H1 (cell line): ENCODE measurements around the gene EPG5. TPM values are rescaled to one million over a fixed set of nuclear protein-coding genes. Genes with fewer than 3 reads are reported as not detected.

Experiments used
- CTCF ChIA-PET: fragments of 300-600 bp; sonication (Branson Sonifier 250); formaldehyde crosslinking; loops from one replicate; lab custom pipeline; 2021; ENCODE audit not compliant: partially characterized antibody; lab: Charles Lee
- POLR2A ChIA-PET: fragments of 300-600 bp; sonication (Branson Sonifier 250); formaldehyde crosslinking; loops from one replicate; lab custom pipeline; 2021; ENCODE audit warnings: inconsistent platforms; ENCODE audit not compliant: partially characterized antibody; lab: Charles Lee
- DNase-seq, 2 experiments: peaks; one replicate each; pipeline versions ENCODE4 v3.0.0 to v3.0.0-alpha.2; 2010 to 2022; ENCODE audit warnings: low spot score in 2 of 2, low read depth in 1 of 2, mixed read lengths in 1 of 2
- FAIRE-seq: peaks from 2 replicates; lab custom pipeline; 2011; peaks lifted over from hg19 to GRCh38; lab: Jason Lieb, UNC
- H2AFZ ChIP-seq: 2 replicates; pipeline ENCODE4 v1.8.1; 2012; ENCODE audit warnings: low read length, inconsistent platforms
- H2AK5ac ChIP-seq: 2 replicates; pipeline ENCODE4 v1.6.1; 2013; ENCODE audit warnings: low read depth, low read length
- H2BK120ac ChIP-seq: replicated peaks from 2 replicates; pipeline ENCODE3; 2013; ENCODE audit warnings: low read depth, low read length, inconsistent platforms
- H2BK12ac ChIP-seq: 2 replicates; pipeline ENCODE4 v1.6.1; 2013; ENCODE audit warnings: low read depth, low read length
- H2BK15ac ChIP-seq: 2 replicates; pipeline ENCODE4 v1.6.1; 2013; ENCODE audit warnings: low read length
- H2BK20ac ChIP-seq: 2 replicates; pipeline ENCODE4 v1.6.1; 2013; ENCODE audit warnings: low read length
- H2BK5ac ChIP-seq: 2 replicates; pipeline ENCODE4 v1.6.1; 2013; ENCODE audit warnings: low read depth, low read length
- H3K14ac ChIP-seq: 2 replicates; pipeline ENCODE4 v1.6.1; 2013; ENCODE audit warnings: inconsistent platforms; ENCODE audit not compliant: insufficient read length
- H3K18ac ChIP-seq: 2 replicates; pipeline ENCODE4 v1.6.1; 2013; ENCODE audit warnings: low read length; ENCODE audit errors: extremely low read depth
- H3K23ac ChIP-seq: 2 replicates; pipeline ENCODE4 v1.6.1; 2013; ENCODE audit warnings: inconsistent platforms; ENCODE audit not compliant: insufficient read length
- H3K23me2 ChIP-seq: 2 replicates; pipeline ENCODE4 v1.6.1; 2013; ENCODE audit warnings: low read depth, low read length
- H3K27ac ChIP-seq: 2 replicates; pipeline ENCODE4 v1.6.1; 2011; ENCODE audit warnings: low read depth, low read length, inconsistent platforms
- H3K27me3 ChIP-seq, 4 experiments: replicated peaks in 1 of 4; 1 replicate in 1 of 4; 2 replicates in 3 of 4; pipeline versions ENCODE4 v1.6.1 to v1.8.1; 2011 to 2013; ENCODE audit warnings: low read length in 3 of 4, mild to moderate bottlenecking in 3 of 4, inconsistent platforms in 2 of 4, mixed read lengths in 2 of 4, moderate library complexity in 1 of 4; ENCODE audit not compliant: control insufficient read depth in 3 of 4, insufficient read depth in 3 of 4; ENCODE audit errors: extremely low read depth in 1 of 4
- H3K36me3 ChIP-seq, 4 experiments: 2 replicates each; pipeline versions ENCODE4 v1.6.1 to v1.8.1; 2011 to 2013; ENCODE audit warnings: mild to moderate bottlenecking in 4 of 4, low read length in 3 of 4, moderate library complexity in 2 of 4, control low read depth in 1 of 4, inconsistent platforms in 1 of 4; ENCODE audit not compliant: insufficient read depth in 4 of 4, control insufficient read depth in 2 of 4
- H3K4ac ChIP-seq: replicated peaks from 2 replicates; pipeline ENCODE3; 2013; ENCODE audit warnings: low read length, low read depth, mixed read lengths, inconsistent platforms; ENCODE audit not compliant: insufficient read length
- H3K4me1 ChIP-seq, 4 experiments: replicated peaks in 1 of 4; 1 replicate in 1 of 4; 2 replicates in 3 of 4; pipeline versions ENCODE4 v1.6.1 to v1.8.1; 2011 to 2013; ENCODE audit warnings: low read length in 3 of 4, inconsistent platforms in 2 of 4, mixed read lengths in 1 of 4; ENCODE audit not compliant: insufficient read depth in 4 of 4, control insufficient read depth in 3 of 4
- H3K4me2 ChIP-seq, 2 experiments: 2 replicates each; pipeline versions ENCODE4 v1.6.1 to v1.8.1; 2011 to 2013; ENCODE audit warnings: low read depth in 2 of 2, low read length in 2 of 2, control low read depth in 1 of 2, inconsistent platforms in 1 of 2, mild to moderate bottlenecking in 1 of 2; ENCODE audit not compliant: insufficient read depth in 1 of 2
- H3K4me3 ChIP-seq, 4 experiments: fragments of 200-600, 300-600 bp in 1 of 4; sonication (generic), shearing (Covaris generic), sonication (Bioruptor Twin) in 1 of 4; 2 replicates each; pipeline versions ENCODE4 v1.5.1 to v1.8.1; 2011 to 2016; ENCODE audit warnings: low read length in 4 of 4, low read depth in 3 of 4, control low read depth in 2 of 4, inconsistent platforms in 2 of 4, mild to moderate bottlenecking in 2 of 4, mixed read lengths in 1 of 4, moderate library complexity in 1 of 4; ENCODE audit not compliant: insufficient read depth in 2 of 4; ENCODE audit errors: extremely low read depth in 1 of 4
- H3K56ac ChIP-seq: replicated peaks from 2 replicates; pipeline ENCODE3; 2013; ENCODE audit warnings: low read depth, mild to moderate bottlenecking, mixed read lengths, low read length, inconsistent platforms; ENCODE audit not compliant: insufficient read length
- H3K79me1 ChIP-seq: 2 replicates; pipeline ENCODE4 v1.6.1; 2013; ENCODE audit warnings: low read depth, low read length, control low read depth
- H3K79me2 ChIP-seq, 2 experiments: 2 replicates each; pipeline versions ENCODE4 v1.6.1 to v1.8.1; 2012 to 2013; ENCODE audit warnings: low read length in 2 of 2, mild to moderate bottlenecking in 2 of 2, inconsistent platforms in 1 of 2; ENCODE audit not compliant: insufficient read depth in 2 of 2, control insufficient read depth in 1 of 2
- H3K9ac ChIP-seq, 4 experiments: replicated peaks in 1 of 4; 1 replicate in 1 of 4; 2 replicates in 3 of 4; pipeline versions ENCODE4 v1.6.1 to v1.8.1; 2011 to 2013; ENCODE audit warnings: low read depth in 3 of 4, low read length in 3 of 4, control low read depth in 2 of 4, mild to moderate bottlenecking in 2 of 4, moderate library complexity in 2 of 4, inconsistent platforms in 1 of 4; ENCODE audit errors: extremely low read depth in 1 of 4
- H3K9me3 ChIP-seq, 2 experiments: 2 replicates each; pipeline versions ENCODE4 v1.6.1 to v1.8.1; 2012 to 2013; ENCODE audit warnings: mild to moderate bottlenecking in 2 of 2, moderate library complexity in 2 of 2, control low read depth in 1 of 2, inconsistent platforms in 1 of 2, low read depth in 1 of 2, low read length in 1 of 2, mixed read lengths in 1 of 2; ENCODE audit not compliant: insufficient read depth in 2 of 2
- H4K20me1 ChIP-seq, 2 experiments: replicated peaks in 1 of 2; 2 replicates each; pipeline versions ENCODE3 to v1.8.1; 2011 to 2013; ENCODE audit warnings: inconsistent platforms in 2 of 2, low read length in 2 of 2, mild to moderate bottlenecking in 1 of 2; ENCODE audit not compliant: insufficient read depth in 2 of 2, control insufficient read depth in 1 of 2
- H4K5ac ChIP-seq: 2 replicates; pipeline ENCODE4 v1.6.1; 2013; ENCODE audit warnings: low read length, low read depth, mixed read lengths, inconsistent platforms; ENCODE audit not compliant: insufficient read length
- H4K8ac ChIP-seq: 2 replicates; pipeline ENCODE4 v1.8.0; 2013; ENCODE audit warnings: mild to moderate bottlenecking, moderate library complexity, low read length, inconsistent platforms; ENCODE audit not compliant: insufficient read depth; ENCODE audit errors: extremely low read depth
- H4K91ac ChIP-seq: replicated peaks from 2 replicates; pipeline ENCODE3; 2013; ENCODE audit warnings: low read length, mixed read lengths, inconsistent platforms; ENCODE audit not compliant: insufficient read length
- EZH2 ChIP-seq: fragments of 200-600 bp; sonication (generic); IDR thresholded peaks from 2 replicates; pipeline ENCODE4 v1.7.1; 2012; ENCODE audit warnings: low read depth, mild to moderate bottlenecking, moderate library complexity, low read length, inconsistent platforms; ENCODE audit not compliant: severe bottlenecking
- HDAC2 ChIP-seq, 2 experiments: fragments of 300-600 bp in 1 of 2; sonication (generic) in 1 of 2; IDR thresholded peaks; 2 replicates each; pipeline ENCODE4 v1.6.1; 2011 to 2012; ENCODE audit warnings: low read depth in 2 of 2, low read length in 2 of 2, mild to moderate bottlenecking in 2 of 2, moderate library complexity in 2 of 2, borderline replicate concordance in 1 of 2, inconsistent platforms in 1 of 2
- SP1 ChIP-seq: IDR thresholded peaks from 2 replicates; pipeline ENCODE4 v1.6.1; 2011; ENCODE audit warnings: low read depth, low read length
- WGBS, 2 experiments: shearing (Covaris generic) in 1 of 2; methylation state at CpG; one replicate each; pipeline versions ENCODE4 v1.1.6 to v1.1.7; 2013 to 2015; ENCODE audit warnings: low lambda C conversion rate in 2 of 2, mixed read lengths in 2 of 2, inconsistent platforms in 1 of 2, low coverage in 1 of 2, missing lambda C conversion rate in 1 of 2; ENCODE audit not compliant: insufficient replicate concordance in 2 of 2, insufficient coverage in 1 of 2, insufficient read length in 1 of 2; ENCODE audit errors: extremely low coverage in 1 of 2, missing lambda C conversion rate in 1 of 2; 5-methylcytosine and 5-hydroxymethylcytosine counted together
- polyA plus RNA-seq, 7 experiments: library from polyadenylated mRNA; depleted of rRNA in 3 of 7; stranded (reverse) in 5 of 7; unstranded in 2 of 7; fragments of >200 nt in 5 of 7; fragments of 200-250 nt in 2 of 7; gene quantifications; 1 replicate in 5 of 7; 2 replicates in 1 of 7; 4 replicates in 1 of 7; pipeline versions ENCODE4 v1.2.1 to v1.2.3, GENCODE V29; 2011 to 2013; ENCODE audit warnings: missing spikeins in 2 of 7, mixed read lengths in 2 of 7
- total RNA-seq: library from RNA; stranded (reverse); fragmentation: NEBNext Ultra II Directional; extraction: Animal tissue kit (Norgen Biotek cat#: 25700); gene quantifications from 2 replicates; pipeline ENCODE4 v1.2.1, GENCODE V29; 2021

Gene EPG5
- total and polyA plus RNA-seq, 2 of the 8 experiments (the other 6 are each of a cell fraction or from before 2014, with no cell fraction given), result 14.1 to 18.3 TPM

- CTCF ChIA-PET, result interaction anchor here (1.1 to 4.4 kb wide), 16 partner anchors 8 to 176 kb away, joined by 3 to 40 read pairs (median 9); partner anchors contain the start of gene SLC14A1
- H3K9ac ChIP-seq, result no peak overlapping the region
- no peaks in the 10 kb centered on the region for H3K9me3 ChIP-seq
- no peak overlapping the region for H2AFZ ChIP-seq
- H3K36me3 ChIP-seq, result no peaks in the 10 kb centered on the region
- H4K91ac ChIP-seq, result peak overlapping the region; percentile 17
- WGBS, 2 experiments, result 88% methylated on average over 44 of the region's 53 CpGs; no CpG with 5 or more reads in 1 of the 2 experiments
- no peak overlapping the region; the same call in 1 of the 2 replicates for H2BK12ac ChIP-seq
- H2BK5ac ChIP-seq, result no peak overlapping the region
- FAIRE-seq (no peak), DNase-seq (no peak)
- no peak overlapping the region for H4K5ac ChIP-seq
- H3K4me1 ChIP-seq, result peaks cover 6 to 19% (median 10%) of the 10 kb centered on the region in 4 experiments
- H3K4ac ChIP-seq, result no peak overlapping the region
- H3K79me2 ChIP-seq, result no peaks in the 10 kb centered on the region
- H3K4me3 ChIP-seq, result peak overlapping the region in 1 of 4 experiments; percentile 1; a peak in 3 of 8 replicates
- peaks cover 8 to 32% (median 25%) of the 10 kb centered on the region in 4 experiments for H3K27me3 ChIP-seq
- no peaks in the 10 kb centered on the region for H4K20me1 ChIP-seq
- no peak overlapping the region for H3K56ac ChIP-seq
- H3K14ac ChIP-seq, result no peak overlapping the region
- no peak overlapping the region for H2BK120ac ChIP-seq
- H2BK15ac ChIP-seq, result no peak overlapping the region
- no peaks in the 10 kb centered on the region for H3K79me1 ChIP-seq
- H3K27ac ChIP-seq, result no peak overlapping the region
- 0 out of 2 replicates have a peak overlapping the region, but pooled peaks have one; percentile 57 for H2BK20ac ChIP-seq
- 0 out of 2 replicates have a peak overlapping the region, but pooled peaks have one; percentile 60 for H2AK5ac ChIP-seq
- peaks cover 4% of the 10 kb centered on the region; the same call in 1 of the 2 replicates for H3K23me2 ChIP-seq
- H3K23ac ChIP-seq, result no peak overlapping the region
- no peak overlapping the region for H3K18ac ChIP-seq
- peak overlapping the region in 1 of 2 experiments; percentile 78; a peak in 2 of 4 replicates for H3K4me2 ChIP-seq
- H4K8ac ChIP-seq, result no peak overlapping the region
- POLR2A ChIA-PET, result no interaction called here
- TF ChIP-seq SP1, result no peak
- no peak for TF ChIP-seq HDAC2 (IDR thresholded peaks at IDR 0.05; ENCODE audit: borderline replicate concordance in 1 of 2, low read depth in 2 of 2, low read length in 2 of 2)
- TF ChIP-seq EZH2, result no peak
These were observed 128.6 kb downstream of the EPG5 start for GRCh38 chr18:45838302-45839070.
